Activated CD4-positive, alpha-beta T cell treated with anti-CD3 and anti-CD28 coated beads, Interleukin-2, amount 10 ng/mL, durations not matched to agents 24 days and 14 days (primary cell): Measurements from ENCODE around the gene GALNT2. TPM values are rescaled to one million over a fixed set of nuclear protein-coding genes. Genes with fewer than 3 reads are reported as not detected.

Experiments
- DNase-seq: peaks from one replicate; pipeline ENCODE4 v3.0.0; 2022
- H3K27ac Mint-ChIP-seq: one replicate; pipeline ENCODE4 v1.8.0; 2022; ENCODE audit warnings: mild to moderate bottlenecking, mixed read lengths
- H3K27me3 Mint-ChIP-seq: one replicate; pipeline ENCODE4 v1.8.0; 2022; ENCODE audit warnings: mixed read lengths
- H3K36me3 Mint-ChIP-seq: one replicate; pipeline ENCODE4 v1.8.0; 2022; ENCODE audit warnings: low read depth, mild to moderate bottlenecking, mixed read lengths
- H3K4me1 Mint-ChIP-seq: one replicate; pipeline ENCODE4 v1.8.0; 2021; ENCODE audit warnings: mixed read lengths
- H3K4me3 Mint-ChIP-seq: one replicate; pipeline ENCODE4 v1.8.0; 2022; ENCODE audit warnings: mild to moderate bottlenecking, moderate library complexity, mixed read lengths
- H3K9me3 Mint-ChIP-seq: one replicate; pipeline ENCODE4 v1.8.0; 2021; ENCODE audit warnings: mixed read lengths
- intact Hi-C: fragments of 100-400 bp; cut with micrococcal nuclease; formaldehyde crosslinking; loops from one replicate; pipeline ENCODE4 v1.15.1; 2023
- total RNA-seq: library from RNA; stranded (reverse); gene quantifications from 2 replicates; pipeline ENCODE4 v1.2.3, GENCODE V29; 2022

GALNT2 gene
- total RNA-seq, 1 donor from 2014 or later, result 72.4 TPM

DNA sequence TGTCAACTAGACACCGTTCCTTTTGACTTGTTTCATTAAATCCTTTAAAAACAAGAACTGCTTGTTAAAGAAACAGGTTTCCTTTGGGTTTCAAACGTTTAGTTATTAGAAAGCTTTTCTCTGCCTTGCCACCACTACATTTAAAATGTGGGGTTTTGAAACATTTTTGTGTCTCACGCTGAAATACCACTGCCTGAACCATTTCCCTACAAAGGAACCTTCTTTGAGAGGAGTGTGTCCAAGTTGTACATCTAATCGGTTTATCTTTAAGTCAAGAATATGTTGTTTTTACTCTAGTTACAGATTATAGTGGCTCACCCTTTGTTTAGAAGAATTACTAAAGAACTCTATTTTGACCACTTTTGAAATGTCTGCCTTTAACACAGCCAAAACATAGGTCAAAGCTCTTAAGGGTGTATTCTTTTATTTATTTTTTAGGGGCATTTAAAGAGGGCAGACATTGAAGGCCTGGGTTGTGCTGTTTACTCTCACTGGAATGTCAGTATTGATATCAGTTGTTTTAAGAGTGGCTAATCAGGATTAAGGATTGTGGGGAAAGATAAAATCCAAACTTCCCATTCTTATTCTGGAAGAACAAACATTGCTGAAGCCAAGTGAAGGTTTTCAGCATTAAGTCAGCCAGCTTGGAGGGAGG, 143.4 kb downstream of the GALNT2 start:
- peaks cover 68% of the 10 kb centered on the region for H3K4me1 Mint-ChIP-seq
- no peaks in the 10 kb centered on the region for H3K27me3 Mint-ChIP-seq
- no peaks in the 10 kb centered on the region for H3K9me3 Mint-ChIP-seq
- H3K4me3 Mint-ChIP-seq, result peak overlapping the region; percentile 20
- DNase-seq, result no peak
- peaks cover 33% of the 10 kb centered on the region for H3K36me3 Mint-ChIP-seq
- intact Hi-C loops, result no loop called here
- peak overlapping the region; percentile 99 for H3K27ac Mint-ChIP-seq

GRCh38 chr1:230210981-230211336, 143.9 kb downstream of the GALNT2 start:
- H3K27ac Mint-ChIP-seq, result peak overlapping the region; percentile 99
- H3K9me3 Mint-ChIP-seq, result no peaks in the 10 kb centered on the region
- DNase-seq, result no peak
- peak overlapping the region; percentile 17 for H3K4me3 Mint-ChIP-seq
- intact Hi-C loops, result no loop called here
- H3K4me1 Mint-ChIP-seq, result peaks cover 69% of the 10 kb centered on the region
- H3K27me3 Mint-ChIP-seq, result no peaks in the 10 kb centered on the region
- peaks cover 33% of the 10 kb centered on the region for H3K36me3 Mint-ChIP-seq

GRCh38 chr1:230211436-230212145, 144.6 kb downstream of the GALNT2 start:
- intact Hi-C loops, result loop anchor here (1.0 kb wide), 1 partner anchor 10 kb away; no protein-coding TSS in a partner anchor
- Mint-ChIP-seq H3K27me3 (no peaks in the 10 kb centered on the region), H3K27ac (peak overlapping the region; percentile 99), H3K4me1 (peaks cover 65% of the 10 kb centered on the region), H3K4me3 (peak overlapping the region; percentile 52), H3K36me3 (peaks cover 29% of the 10 kb centered on the region), H3K9me3 (no peaks in the 10 kb centered on the region)
- no peak for DNase-seq

DNA sequence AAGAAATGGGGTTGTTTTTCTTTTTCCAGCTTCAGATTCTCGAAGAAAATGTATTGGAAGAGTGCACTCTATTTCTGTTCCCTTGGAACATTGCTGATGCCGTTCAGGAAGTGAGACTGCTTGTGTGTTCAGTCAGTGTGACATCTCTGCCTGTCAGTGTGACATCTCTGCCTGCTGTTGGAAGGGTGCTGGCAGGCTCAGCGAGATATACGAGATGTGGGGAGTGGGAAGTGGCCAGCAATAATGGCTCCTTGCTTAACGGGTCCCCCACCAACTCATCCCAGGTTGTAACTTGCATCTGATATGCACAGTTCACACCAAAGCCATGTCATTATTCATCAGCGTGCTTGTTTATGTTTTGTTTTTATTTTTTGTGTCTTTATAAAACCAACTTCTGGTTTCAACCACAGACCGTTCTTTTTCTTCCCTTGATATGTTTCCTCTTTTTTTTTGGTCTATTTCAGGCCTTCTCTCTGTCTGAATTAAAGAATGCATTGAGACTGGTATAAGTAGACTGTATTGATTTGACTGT, 145.4 kb downstream of the GALNT2 start:
- Mint-ChIP-seq H3K36me3 (peaks cover 31% of the 10 kb centered on the region), H3K27me3 (no peaks in the 10 kb centered on the region), H3K4me1 (peaks cover 67% of the 10 kb centered on the region), H3K27ac (peak overlapping the region; percentile 91), H3K9me3 (peaks cover 4% of the 10 kb centered on the region), H3K4me3 (peak overlapping the region; percentile 52)
- DNase-seq, result peak; percentile 73
- intact Hi-C loops, result loop anchor here (1.0 kb wide), 1 partner anchor 9 kb away; no protein-coding TSS in a partner anchor

GRCh38 chr1:230215031-230215430, 148.0 kb downstream of the GALNT2 start:
- H3K9me3 Mint-ChIP-seq, result peaks cover 4% of the 10 kb centered on the region
- intact Hi-C loops, result no loop called here
- H3K27ac Mint-ChIP-seq, result no peak overlapping the region
- H3K27me3 Mint-ChIP-seq, result no peaks in the 10 kb centered on the region
- H3K4me1 Mint-ChIP-seq, result peaks cover 53% of the 10 kb centered on the region
- DNase-seq, result no peak
- H3K36me3 Mint-ChIP-seq, result peaks cover 26% of the 10 kb centered on the region
- no peak overlapping the region for H3K4me3 Mint-ChIP-seq

GRCh38 chr1:230215529-230215928, 148.5 kb downstream of the GALNT2 start:
- Mint-ChIP-seq H3K4me3 (no peak overlapping the region), H3K27me3 (no peaks in the 10 kb centered on the region), H3K27ac (no peak overlapping the region), H3K36me3 (peaks cover 23% of the 10 kb centered on the region), H3K4me1 (peaks cover 50% of the 10 kb centered on the region), H3K9me3 (peaks cover 4% of the 10 kb centered on the region)
- intact Hi-C loops, result no loop called here
- no peak for DNase-seq

DNA sequence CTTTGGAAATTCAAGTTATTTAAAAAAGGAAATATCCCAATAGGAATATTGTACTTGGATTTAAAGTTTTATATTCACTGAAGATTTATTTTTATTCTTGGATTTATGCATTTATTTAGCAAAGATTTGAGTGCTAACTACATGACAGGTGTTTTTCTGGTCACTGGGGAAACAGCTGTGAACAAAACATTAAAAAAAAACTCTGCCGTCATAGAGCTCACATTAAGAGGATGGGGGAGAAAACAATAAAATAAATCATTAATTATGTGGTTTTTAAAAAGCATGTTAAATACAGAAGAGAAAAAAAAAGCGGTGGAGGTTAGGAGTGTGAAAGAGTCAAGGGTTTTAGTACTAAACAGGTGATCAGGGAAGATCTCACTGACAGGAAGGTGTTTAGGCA, 149.9 kb downstream of the GALNT2 start:
- no peak for DNase-seq
- Mint-ChIP-seq H3K36me3 (peaks cover 18% of the 10 kb centered on the region), H3K4me1 (peaks cover 44% of the 10 kb centered on the region), H3K27ac (no peak overlapping the region), H3K4me3 (no peak overlapping the region), H3K27me3 (no peaks in the 10 kb centered on the region), H3K9me3 (peaks cover 4% of the 10 kb centered on the region)
- intact Hi-C loops, result no loop called here

DNA sequence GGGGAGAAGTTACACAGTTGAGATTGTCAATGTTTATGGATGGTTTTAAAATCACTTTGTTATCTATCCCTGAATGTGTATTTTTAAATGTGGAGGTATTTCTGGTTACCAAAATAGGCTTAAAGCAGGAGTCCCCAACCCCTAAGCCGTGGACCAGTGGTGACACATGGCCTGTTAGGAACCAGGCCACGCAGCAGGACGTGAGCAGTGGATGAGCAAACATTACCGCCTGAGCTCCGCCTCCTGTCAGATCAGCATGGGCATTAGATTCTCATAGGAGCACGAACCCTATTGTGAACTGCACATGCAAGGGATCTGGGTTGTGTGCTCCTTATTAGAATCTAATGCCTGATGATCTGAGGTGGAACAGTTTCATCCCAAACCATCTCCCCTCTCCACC, 151.6 kb downstream of the GALNT2 start:
- H3K27ac Mint-ChIP-seq, result no peak overlapping the region
- H3K4me3 Mint-ChIP-seq, result no peak overlapping the region
- H3K9me3 Mint-ChIP-seq, result peaks cover 4% of the 10 kb centered on the region
- H3K4me1 Mint-ChIP-seq, result peaks cover 27% of the 10 kb centered on the region
- intact Hi-C loops, result no loop called here
- H3K36me3 Mint-ChIP-seq, result peaks cover 11% of the 10 kb centered on the region
- no peaks in the 10 kb centered on the region for H3K27me3 Mint-ChIP-seq
- no peak for DNase-seq

- intact Hi-C loops, result no loop called here
- DNase-seq, result no peak
- Mint-ChIP-seq H3K27ac (peak overlapping the region; percentile 32), H3K36me3 (peaks cover 10% of the 10 kb centered on the region), H3K9me3 (peaks cover 4% of the 10 kb centered on the region), H3K4me3 (no peak overlapping the region), H3K4me1 (peaks cover 23% of the 10 kb centered on the region), H3K27me3 (no peaks in the 10 kb centered on the region)
These were observed 152.4 kb downstream of the GALNT2 start for GRCh38 chr1:230219174-230220067.

DNA sequence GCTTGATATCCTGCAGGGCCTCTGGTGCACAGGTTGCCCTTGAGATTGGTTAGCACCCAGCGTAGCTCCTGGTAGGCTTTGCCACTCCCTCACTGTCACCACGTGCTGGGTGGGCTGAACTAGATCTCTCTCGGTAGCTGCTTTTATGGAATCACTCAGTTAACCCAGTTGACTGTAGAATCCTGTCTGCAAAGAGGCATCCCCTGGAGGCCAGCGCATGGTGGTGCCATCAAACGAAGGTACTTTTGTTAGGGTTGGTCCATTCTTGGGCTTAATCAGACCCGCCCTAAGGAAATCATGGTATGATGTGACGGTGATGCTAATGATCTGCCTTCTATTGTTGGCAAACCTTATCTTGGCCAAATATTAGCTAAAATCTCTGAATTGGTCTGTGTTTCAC, 153.4 kb downstream of the GALNT2 start:
- H3K4me3 Mint-ChIP-seq, result no peak overlapping the region

GRCh38 chr1:230220907-230221306, 153.9 kb downstream of the GALNT2 start:
- no peak for DNase-seq
- H3K27me3 Mint-ChIP-seq, result no peaks in the 10 kb centered on the region
- H3K4me3 Mint-ChIP-seq, result no peak overlapping the region
- H3K27ac Mint-ChIP-seq, result no peak overlapping the region
- peaks cover 4% of the 10 kb centered on the region for H3K36me3 Mint-ChIP-seq
- H3K4me1 Mint-ChIP-seq, result peaks cover 19% of the 10 kb centered on the region
- peaks cover 4% of the 10 kb centered on the region for H3K9me3 Mint-ChIP-seq
- intact Hi-C loops, result loop anchor here (1.0 kb wide), 1 partner anchor 9 kb away; no protein-coding TSS in a partner anchor

More for the DNA sequence above, 153.4 kb downstream of the GALNT2 start:
- intact Hi-C loops, result no loop called here
- Mint-ChIP-seq H3K27ac (no peak overlapping the region), H3K27me3 (no peaks in the 10 kb centered on the region), H3K36me3 (peaks cover 5% of the 10 kb centered on the region), H3K4me1 (peaks cover 21% of the 10 kb centered on the region), H3K9me3 (peaks cover 4% of the 10 kb centered on the region)
- no peak for DNase-seq

DNA sequence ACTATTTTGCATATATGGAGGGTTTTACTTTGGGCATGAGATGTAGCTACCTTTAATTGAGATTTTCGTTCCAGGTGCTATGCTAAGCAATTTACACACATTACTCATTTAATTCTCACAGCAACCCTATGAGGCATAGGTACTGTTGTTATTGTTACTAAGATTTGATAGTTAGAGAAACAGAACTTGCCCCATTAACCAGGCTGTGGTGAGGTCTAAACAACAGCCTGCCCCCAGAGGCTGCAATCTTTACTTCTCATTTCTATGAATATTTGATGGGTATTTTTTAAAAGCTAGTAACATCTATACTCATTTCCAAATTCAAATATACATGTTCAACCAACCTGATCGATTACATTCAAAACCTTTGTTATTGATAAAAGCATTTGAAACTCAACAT, 155.6 kb downstream of the GALNT2 start:
- Mint-ChIP-seq H3K27ac (no peak overlapping the region), H3K27me3 (no peaks in the 10 kb centered on the region), H3K9me3 (no peaks in the 10 kb centered on the region), H3K4me1 (peaks cover 17% of the 10 kb centered on the region), H3K36me3 (peaks cover 2% of the 10 kb centered on the region), H3K4me3 (no peak overlapping the region)
- intact Hi-C loops, result no loop called here
- DNase-seq, result no peak

GRCh38 chr1:230224101-230224960, 157.3 kb downstream of the GALNT2 start:
- Mint-ChIP-seq H3K4me3 (no peak overlapping the region), H3K36me3 (peaks cover 2% of the 10 kb centered on the region), H3K27me3 (no peaks in the 10 kb centered on the region), H3K4me1 (peaks cover 15% of the 10 kb centered on the region), H3K27ac (no peak overlapping the region), H3K9me3 (no peaks in the 10 kb centered on the region)
- intact Hi-C loops, result no loop called here
- DNase-seq, result no peak
